ENCODE measurements around the gene PRSS48. TPM values are rescaled to one million over a fixed set of nuclear protein-coding genes. Genes with fewer than 3 reads are reported as not detected.

PRSS48 gene
- total RNA-seq, 1 experiment from 2014 or later: not detected

DNA sequence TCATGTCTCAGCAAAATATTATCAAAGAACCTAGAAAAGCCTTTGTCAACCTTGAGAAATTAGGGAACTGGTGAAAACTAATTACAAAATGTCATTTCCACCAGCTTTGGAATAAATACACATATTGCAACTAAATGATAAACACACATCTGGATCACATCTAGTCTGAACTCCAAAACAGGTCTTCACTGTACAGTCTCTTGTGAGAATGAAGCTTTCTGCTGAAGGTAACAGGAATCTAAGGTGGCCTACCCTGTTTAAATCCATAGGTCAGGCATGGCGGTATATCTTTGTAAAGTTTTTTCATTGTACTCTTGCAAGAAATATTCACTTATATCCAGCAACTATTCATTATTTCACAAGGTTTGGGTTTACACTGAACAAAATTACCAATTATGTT lies 46.7 kb downstream of the PRSS48 start:
- no peak overlapping the region for H2BK120ac ChIP-seq (ENCODE audit: low read depth, low read length, poor library complexity, severe bottlenecking)
- WGBS (ENCODE audit: extremely low coverage, insufficient read length, low lambda C conversion rate): no CpG with 5 or more reads among the region's 1 CpG
- H3K4ac ChIP-seq (ENCODE audit: low read depth, low read length): no peak overlapping the region
- Mint-ChIP-seq H3K27me3 (ENCODE audit: low read depth) (peaks cover 2% of the 10 kb centered on the region), H3K4me3 (peak overlapping the region; percentile 68 to 90), H3K4me1 (peaks cover 36 to 38% of the 10 kb centered on the region in 2 experiments), H3K9me3 (no peaks in the 10 kb centered on the region; a peak in 1 of 5 replicates), H3K27ac (peak overlapping the region in 1 of 3 experiments; percentile 6; a peak in 1 of 7 replicates), H3K36me3 (ENCODE audit: insufficient read depth in 1 of 3, low read depth in 3 of 3) (peaks cover 0 to 4% (median 4%) of the 10 kb centered on the region in 3 experiments; a peak in 3 of 7 replicates)
- H4K20me1 ChIP-seq (ENCODE audit: control insufficient read depth, insufficient read depth, insufficient read length): no peaks in the 10 kb centered on the region
- no peak for TF ChIP-seq CTCF (conservative IDR thresholded peaks at IDR 0.05)
- no peak overlapping the region for H3K18ac ChIP-seq (ENCODE audit: insufficient read length, low read depth, low read length)
- H2BK15ac ChIP-seq (ENCODE audit: low read depth, low read length): no peak overlapping the region
- H4K8ac ChIP-seq (replicated peaks; ENCODE audit: insufficient read length, low read depth, low read length): no peak overlapping the region
- no peak overlapping the region for H3K14ac ChIP-seq (ENCODE audit: insufficient read depth, low read length)
- no peak overlapping the region for H3K27ac ChIP-seq (ENCODE audit: insufficient read length, low read depth, low read length)
- H3K79me1 ChIP-seq (ENCODE audit: insufficient read depth, low read depth, low read length, poor library complexity, severe bottlenecking): no peaks in the 10 kb centered on the region
- peaks cover 2% of the 10 kb centered on the region; the same call in 1 of the 2 replicates for H3K4me1 ChIP-seq (ENCODE audit: insufficient read depth, low read length)
- H2BK20ac ChIP-seq (ENCODE audit: low read depth, low read length, poor library complexity, severe bottlenecking): no peak overlapping the region
- no peak overlapping the region for H3T11ph ChIP-seq (ENCODE audit: low read length)
- no peak overlapping the region for H2BK5ac ChIP-seq (ENCODE audit: insufficient read length, low read length)
- H3K23me2 ChIP-seq (ENCODE audit: insufficient read length, low read depth, low read length, poor library complexity, severe bottlenecking): peaks cover 7% of the 10 kb centered on the region
- H2BK12ac ChIP-seq (ENCODE audit: insufficient read length, low read depth, low read length): no peak overlapping the region
- H3K23ac ChIP-seq (ENCODE audit: insufficient read length, low read depth, low read length): no peak overlapping the region
- H2AK5ac ChIP-seq (ENCODE audit: insufficient read length, low read length): no peak overlapping the region
- no peak overlapping the region for H4K91ac ChIP-seq (ENCODE audit: insufficient read length, low read depth, low read length)
- no peaks in the 10 kb centered on the region for H3K27me3 ChIP-seq (ENCODE audit: insufficient read depth, low read length)
- no peak for DNase-seq
- H3K9ac ChIP-seq (ENCODE audit: extremely low read depth, insufficient read length, low read length): peak overlapping the region; percentile 57
- H2AFZ ChIP-seq (ENCODE audit: low read length): no peak overlapping the region
- no peak overlapping the region for H3K56ac ChIP-seq (ENCODE audit: insufficient read length, low read depth, low read length)
- H3K79me2 ChIP-seq (ENCODE audit: insufficient read depth, low read length): peaks cover 29% of the 10 kb centered on the region
- H3K4me2 ChIP-seq (ENCODE audit: insufficient read depth, insufficient read length, low read length): peak overlapping the region; percentile 46
- H4K5ac ChIP-seq (ENCODE audit: insufficient read length, low read depth, low read length): no peak overlapping the region
- H3K9me3 ChIP-seq (ENCODE audit: control insufficient read depth, low read depth, low read length): no peaks in the 10 kb centered on the region

Measured in H9 (cell line).